Ishikawa (cell line): ENCODE measurements around the gene PIWIL4.

ENCODE experiments used
- CEBPB ChIP-seq: IDR thresholded peaks from 2 replicates; pipeline ENCODE4 v1.6.1; 2012
- CREB1 ChIP-seq: IDR thresholded peaks from 2 replicates; pipeline ENCODE4 v1.6.1; 2012; ENCODE audit warnings: low read depth
- EGR1 ChIP-seq: IDR thresholded peaks from 2 replicates; pipeline ENCODE4 v1.6.1; 2012
- EP300 ChIP-seq: IDR thresholded peaks from 2 replicates; pipeline ENCODE4 v1.6.1; 2012; ENCODE audit warnings: borderline replicate concordance
- FOXM1 ChIP-seq: IDR thresholded peaks from 2 replicates; pipeline ENCODE4 v1.6.1; 2012; ENCODE audit warnings: low read depth, borderline replicate concordance
- NFIC ChIP-seq: IDR thresholded peaks from 2 replicates; pipeline ENCODE4 v1.6.1; 2012
- RAD21 ChIP-seq: IDR thresholded peaks from 2 replicates; pipeline ENCODE4 v1.6.1; 2012; ENCODE audit warnings: low read depth
- TAF1 ChIP-seq: IDR thresholded peaks from 2 replicates; pipeline ENCODE4 v1.6.1; 2012; ENCODE audit warnings: low read depth, mild to moderate bottlenecking
- TCF12 ChIP-seq: IDR thresholded peaks from 2 replicates; pipeline ENCODE4 v1.6.1; 2012; ENCODE audit warnings: low read depth
- TEAD4 ChIP-seq: IDR thresholded peaks from 2 replicates; pipeline ENCODE4 v1.6.1; 2012
- YY1 ChIP-seq: IDR thresholded peaks from 2 replicates; pipeline ENCODE4 v1.6.1; 2012; ENCODE audit warnings: low read depth
- ZBTB7A ChIP-seq: IDR thresholded peaks from 2 replicates; pipeline ENCODE4 v1.6.1; 2012; ENCODE audit warnings: low read depth
- TF ChIP-seq, protein P1 (sequence below): IDR thresholded peaks from 2 replicates; pipeline ENCODE4 v1.6.1; 2012
- TF ChIP-seq, protein P2 (sequence below): IDR thresholded peaks from 2 replicates; pipeline ENCODE4 v1.6.1; 2012; ENCODE audit warnings: low read depth, mild to moderate bottlenecking
- TF ChIP-seq, protein P3 (sequence below): IDR thresholded peaks from 2 replicates; pipeline ENCODE4 v1.6.1; 2012

Gene PIWIL4

DNA sequence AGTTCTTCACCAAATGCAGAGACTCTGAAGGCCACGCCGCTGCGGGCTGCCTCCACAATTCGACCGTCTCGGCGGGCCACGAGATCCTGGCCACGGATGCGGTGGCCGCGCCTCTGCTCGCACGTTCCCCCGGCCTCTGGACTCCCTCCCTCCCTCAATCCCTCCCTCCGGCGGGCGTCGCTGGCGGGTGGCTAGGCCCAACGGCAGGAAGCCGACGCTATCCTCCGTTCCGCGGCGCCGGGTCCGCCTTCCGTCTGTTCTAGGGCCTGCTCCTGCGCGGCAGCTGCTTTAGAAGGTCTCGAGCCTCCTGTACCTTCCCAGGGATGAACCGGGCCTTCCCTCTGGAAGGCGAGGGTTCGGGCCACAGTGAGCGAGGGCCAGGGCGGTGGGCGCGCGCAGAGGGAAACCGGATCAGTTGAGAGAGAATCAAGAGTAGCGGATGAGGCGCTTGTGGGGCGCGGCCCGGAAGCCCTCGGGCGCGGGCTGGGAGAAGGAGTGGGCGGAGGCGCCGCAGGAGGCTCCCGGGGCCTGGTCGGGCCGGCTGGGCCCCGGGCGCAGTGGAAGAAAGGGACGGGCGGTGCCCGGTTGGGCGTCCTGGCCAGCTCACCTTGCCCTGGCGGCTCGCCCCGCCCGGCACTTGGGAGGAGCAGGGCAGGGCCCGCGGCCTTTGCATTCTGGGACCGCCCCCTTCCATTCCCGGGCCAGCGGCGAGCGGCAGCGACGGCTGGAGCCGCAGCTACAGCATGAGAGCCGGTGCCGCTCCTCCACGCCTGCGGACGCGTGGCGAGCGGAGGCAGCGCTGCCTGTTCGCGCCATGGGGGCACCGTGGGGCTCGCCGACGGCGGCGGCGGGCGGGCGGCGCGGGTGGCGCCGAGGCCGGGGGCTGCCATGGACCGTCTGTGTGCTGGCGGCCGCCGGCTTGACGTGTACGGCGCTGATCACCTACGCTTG, 23.2 kb upstream of the PIWIL4 start, which contains the start of gene FUT4:
TSS of gene FUT4 (plus strand) at position 227 of the 951 bp plus-strand sequence. CDS start at position 440, 213 bp downstream.
- peak; percentile 39 for TF ChIP-seq TAF1
- peak; percentile 81 for TF ChIP-seq EGR1
- TF ChIP-seq, protein P1, sequence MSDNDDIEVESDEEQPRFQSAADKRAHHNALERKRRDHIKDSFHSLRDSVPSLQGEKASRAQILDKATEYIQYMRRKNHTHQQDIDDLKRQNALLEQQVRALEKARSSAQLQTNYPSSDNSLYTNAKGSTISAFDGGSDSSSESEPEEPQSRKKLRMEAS, result peak; percentile 84
- TF ChIP-seq NFIC, result 0 out of 2 replicates have a peak, but pooled peaks have one; percentile 7
- TF ChIP-seq TEAD4, result no peak
- TF ChIP-seq, protein P2, sequence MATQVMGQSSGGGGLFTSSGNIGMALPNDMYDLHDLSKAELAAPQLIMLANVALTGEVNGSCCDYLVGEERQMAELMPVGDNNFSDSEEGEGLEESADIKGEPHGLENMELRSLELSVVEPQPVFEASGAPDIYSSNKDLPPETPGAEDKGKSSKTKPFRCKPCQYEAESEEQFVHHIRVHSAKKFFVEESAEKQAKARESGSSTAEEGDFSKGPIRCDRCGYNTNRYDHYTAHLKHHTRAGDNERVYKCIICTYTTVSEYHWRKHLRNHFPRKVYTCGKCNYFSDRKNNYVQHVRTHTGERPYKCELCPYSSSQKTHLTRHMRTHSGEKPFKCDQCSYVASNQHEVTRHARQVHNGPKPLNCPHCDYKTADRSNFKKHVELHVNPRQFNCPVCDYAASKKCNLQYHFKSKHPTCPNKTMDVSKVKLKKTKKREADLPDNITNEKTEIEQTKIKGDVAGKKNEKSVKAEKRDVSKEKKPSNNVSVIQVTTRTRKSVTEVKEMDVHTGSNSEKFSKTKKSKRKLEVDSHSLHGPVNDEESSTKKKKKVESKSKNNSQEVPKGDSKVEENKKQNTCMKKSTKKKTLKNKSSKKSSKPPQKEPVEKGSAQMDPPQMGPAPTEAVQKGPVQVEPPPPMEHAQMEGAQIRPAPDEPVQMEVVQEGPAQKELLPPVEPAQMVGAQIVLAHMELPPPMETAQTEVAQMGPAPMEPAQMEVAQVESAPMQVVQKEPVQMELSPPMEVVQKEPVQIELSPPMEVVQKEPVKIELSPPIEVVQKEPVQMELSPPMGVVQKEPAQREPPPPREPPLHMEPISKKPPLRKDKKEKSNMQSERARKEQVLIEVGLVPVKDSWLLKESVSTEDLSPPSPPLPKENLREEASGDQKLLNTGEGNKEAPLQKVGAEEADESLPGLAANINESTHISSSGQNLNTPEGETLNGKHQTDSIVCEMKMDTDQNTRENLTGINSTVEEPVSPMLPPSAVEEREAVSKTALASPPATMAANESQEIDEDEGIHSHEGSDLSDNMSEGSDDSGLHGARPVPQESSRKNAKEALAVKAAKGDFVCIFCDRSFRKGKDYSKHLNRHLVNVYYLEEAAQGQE, result no peak
- TF ChIP-seq TCF12, result no peak; the same call in 1 of the 2 replicates
- TF ChIP-seq CEBPB, result no peak
- TF ChIP-seq RAD21, result no peak; the same call in 1 of the 2 replicates
- no peak for TF ChIP-seq ZBTB7A
- peak; percentile 18; the same call in 1 of the 2 replicates for TF ChIP-seq EP300
- TF ChIP-seq, protein P3, sequence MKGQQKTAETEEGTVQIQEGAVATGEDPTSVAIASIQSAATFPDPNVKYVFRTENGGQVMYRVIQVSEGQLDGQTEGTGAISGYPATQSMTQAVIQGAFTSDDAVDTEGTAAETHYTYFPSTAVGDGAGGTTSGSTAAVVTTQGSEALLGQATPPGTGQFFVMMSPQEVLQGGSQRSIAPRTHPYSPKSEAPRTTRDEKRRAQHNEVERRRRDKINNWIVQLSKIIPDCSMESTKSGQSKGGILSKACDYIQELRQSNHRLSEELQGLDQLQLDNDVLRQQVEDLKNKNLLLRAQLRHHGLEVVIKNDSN, result no peak; the same call in 1 of the 2 replicates
- TF ChIP-seq FOXM1, result no peak
- peak; percentile 11; the same call in 1 of the 2 replicates for TF ChIP-seq YY1
- no peak for TF ChIP-seq CREB1

DNA sequence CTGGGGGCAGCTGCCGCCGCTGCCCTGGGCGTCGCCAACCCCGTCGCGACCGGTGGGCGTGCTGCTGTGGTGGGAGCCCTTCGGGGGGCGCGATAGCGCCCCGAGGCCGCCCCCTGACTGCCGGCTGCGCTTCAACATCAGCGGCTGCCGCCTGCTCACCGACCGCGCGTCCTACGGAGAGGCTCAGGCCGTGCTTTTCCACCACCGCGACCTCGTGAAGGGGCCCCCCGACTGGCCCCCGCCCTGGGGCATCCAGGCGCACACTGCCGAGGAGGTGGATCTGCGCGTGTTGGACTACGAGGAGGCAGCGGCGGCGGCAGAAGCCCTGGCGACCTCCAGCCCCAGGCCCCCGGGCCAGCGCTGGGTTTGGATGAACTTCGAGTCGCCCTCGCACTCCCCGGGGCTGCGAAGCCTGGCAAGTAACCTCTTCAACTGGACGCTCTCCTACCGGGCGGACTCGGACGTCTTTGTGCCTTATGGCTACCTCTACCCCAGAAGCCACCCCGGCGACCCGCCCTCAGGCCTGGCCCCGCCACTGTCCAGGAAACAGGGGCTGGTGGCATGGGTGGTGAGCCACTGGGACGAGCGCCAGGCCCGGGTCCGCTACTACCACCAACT, 22.4 kb upstream of the PIWIL4 start:
- TF ChIP-seq RAD21 (no peak), TAF1 (no peak), EGR1 (no peak), NFIC (no peak), ZBTB7A (no peak), TCF12 (no peak), EP300 (no peak), FOXM1 (no peak), TEAD4 (no peak), CEBPB (no peak), CREB1 (no peak), YY1 (no peak)
- TF ChIP-seq, protein P3, result no peak
- TF ChIP-seq, protein P1, result no peak
- TF ChIP-seq, protein P2, result no peak

DNA sequence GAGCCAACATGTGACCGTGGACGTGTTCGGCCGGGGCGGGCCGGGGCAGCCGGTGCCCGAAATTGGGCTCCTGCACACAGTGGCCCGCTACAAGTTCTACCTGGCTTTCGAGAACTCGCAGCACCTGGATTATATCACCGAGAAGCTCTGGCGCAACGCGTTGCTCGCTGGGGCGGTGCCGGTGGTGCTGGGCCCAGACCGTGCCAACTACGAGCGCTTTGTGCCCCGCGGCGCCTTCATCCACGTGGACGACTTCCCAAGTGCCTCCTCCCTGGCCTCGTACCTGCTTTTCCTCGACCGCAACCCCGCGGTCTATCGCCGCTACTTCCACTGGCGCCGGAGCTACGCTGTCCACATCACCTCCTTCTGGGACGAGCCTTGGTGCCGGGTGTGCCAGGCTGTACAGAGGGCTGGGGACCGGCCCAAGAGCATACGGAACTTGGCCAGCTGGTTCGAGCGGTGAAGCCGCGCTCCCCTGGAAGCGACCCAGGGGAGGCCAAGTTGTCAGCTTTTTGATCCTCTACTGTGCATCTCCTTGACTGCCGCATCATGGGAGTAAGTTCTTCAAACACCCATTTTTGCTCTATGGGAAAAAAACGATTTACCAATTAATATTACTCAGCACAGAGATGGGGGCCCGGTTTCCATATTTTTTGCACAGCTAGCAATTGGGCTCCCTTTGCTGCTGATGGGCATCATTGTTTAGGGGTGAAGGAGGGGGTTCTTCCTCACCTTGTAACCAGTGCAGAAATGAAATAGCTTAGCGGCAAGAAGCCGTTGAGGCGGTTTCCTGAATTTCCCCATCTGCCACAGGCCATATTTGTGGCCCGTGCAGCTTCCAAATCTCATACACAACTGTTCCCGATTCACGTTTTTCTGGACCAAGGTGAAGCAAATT, 21.7 kb upstream of the PIWIL4 start:
- no peak for TF ChIP-seq ZBTB7A

DNA sequence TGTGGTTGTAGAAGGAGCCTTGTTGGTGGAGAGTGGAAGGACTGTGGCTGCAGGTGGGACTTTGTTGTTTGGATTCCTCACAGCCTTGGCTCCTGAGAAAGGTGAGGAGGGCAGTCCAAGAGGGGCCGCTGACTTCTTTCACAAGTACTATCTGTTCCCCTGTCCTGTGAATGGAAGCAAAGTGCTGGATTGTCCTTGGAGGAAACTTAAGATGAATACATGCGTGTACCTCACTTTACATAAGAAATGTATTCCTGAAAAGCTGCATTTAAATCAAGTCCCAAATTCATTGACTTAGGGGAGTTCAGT, 21.1 kb upstream of the PIWIL4 start:
- no peak for TF ChIP-seq ZBTB7A
- no peak for TF ChIP-seq TAF1
- TF ChIP-seq, protein P2, result no peak
- TF ChIP-seq YY1, result no peak
- TF ChIP-seq, protein P1, result no peak
- no peak for TF ChIP-seq CREB1
